GM12878 (cell line): ENCODE data around the gene SLC20A1. TPM values are rescaled to one million over a fixed set of nuclear protein-coding genes. Genes with fewer than 3 reads are reported as not detected.
A peak's percentile ranks its signal among the peaks of the same experiment; 100 is the strongest.

Source experiments
- ATAC-seq: fragments of 200-7000 bp; cut with Tn5 transposase; 3 replicates; pipeline ENCODE4 v1.9.1; 2020; ENCODE audit warnings: mild to moderate bottlenecking, moderate library complexity
- BruUV-seq: library from RNA; stranded (reverse); fragments of 400-500 nt; replicated peaks from 2 replicates; lab custom pipeline; 2021; lab: Mats Ljungman, UMichigan
- CTCF ChIA-PET: fragments of 300-600 bp; sonication (Branson Sonifier 250); formaldehyde crosslinking; extraction: SDS; loops from one replicate; lab custom pipeline; 2021; ENCODE audit warnings: inconsistent platforms; lab: Yijun Ruan, JAX
- POLR2A ChIA-PET: fragments of 350-600 bp; formaldehyde crosslinking; extraction: SDS; loops from one replicate; lab custom pipeline; 2021; ENCODE audit warnings: inconsistent platforms; lab: Charles Lee
- RAD21 ChIA-PET: fragments of 300-600 bp; sonication (Branson Sonifier 250); formaldehyde crosslinking; loops from one replicate; lab custom pipeline; 2023; ENCODE audit warnings: antibody characterized with exemption; ENCODE audit not compliant: unreplicated experiment; lab: Charles Lee
- SMC1A ChIA-PET: fragments of 300-600 bp; sonication (Branson Sonifier 250); formaldehyde crosslinking; loops from one replicate; lab custom pipeline; 2023; ENCODE audit not compliant: unreplicated experiment, uncharacterized antibody; lab: Charles Lee
- DNase-seq: peaks from one replicate; pipeline ENCODE4 v3.0.0-alpha.2; 2011; ENCODE audit warnings: low read depth, low spot score
- FAIRE-seq: peaks from 3 replicates; lab custom pipeline; 2011; peaks lifted over from hg19 to GRCh38; lab: Jason Lieb, UNC
- H2AFZ ChIP-seq: 2 replicates; pipeline ENCODE4 v1.6.0; 2011; ENCODE audit warnings: low read depth, low read length, control low read depth; ENCODE audit not compliant: control insufficient read depth
- H3K27ac ChIP-seq: 2 replicates; pipeline ENCODE4 v1.5.1; 2011; ENCODE audit warnings: control low read depth; ENCODE audit not compliant: control insufficient read depth, insufficient read depth
- H3K27me3 ChIP-seq, 2 experiments: replicated peaks in 1 of 2; 2 replicates each; pipeline versions ENCODE4 v1.6.0 to v1.6.1; 2011; ENCODE audit warnings: low read length in 1 of 2; ENCODE audit not compliant: control insufficient read depth in 2 of 2, insufficient read depth in 2 of 2
- H3K36me3 ChIP-seq, 2 experiments: 2 replicates each; pipeline ENCODE4 v1.5.1; 2011; ENCODE audit warnings: low read length in 1 of 2; ENCODE audit not compliant: control insufficient read depth in 2 of 2, insufficient read depth in 2 of 2
- H3K4me1 ChIP-seq: 2 replicates; pipeline ENCODE4 v1.6.1; 2011; ENCODE audit warnings: mild to moderate bottlenecking, low read length, moderate library complexity, mixed read lengths; ENCODE audit not compliant: control insufficient read depth, insufficient read depth
- H3K4me2 ChIP-seq: 2 replicates; pipeline ENCODE4 v1.6.0; 2011; ENCODE audit warnings: control low read depth; ENCODE audit not compliant: control insufficient read depth, insufficient read depth
- H3K4me3 ChIP-seq: fragments of 200-600 bp; sonication (generic); 2 replicates; pipeline ENCODE4 v1.5.1; 2016
- H3K79me2 ChIP-seq: 2 replicates; pipeline ENCODE4 v1.6.0; 2011; ENCODE audit warnings: low read length; ENCODE audit not compliant: control insufficient read depth, insufficient read depth
- H3K9ac ChIP-seq: 2 replicates; pipeline ENCODE4 v1.8.0; 2011; ENCODE audit warnings: low read length, control low read depth, mixed read lengths; ENCODE audit not compliant: control insufficient read depth, insufficient read depth
- H3K9me3 ChIP-seq: replicated peaks from 3 replicates; pipeline ENCODE4 v1.5.1; 2011; ENCODE audit warnings: mild to moderate bottlenecking, low read length; ENCODE audit not compliant: control insufficient read depth, insufficient read depth
- H4K20me1 ChIP-seq: 2 replicates; pipeline ENCODE4 v1.6.0; 2011; ENCODE audit not compliant: control insufficient read depth, insufficient read depth
- BCL11A ChIP-seq: IDR thresholded peaks from 2 replicates; pipeline ENCODE4 v1.6.1; 2011; ENCODE audit warnings: low read depth, low read length
- CEBPB ChIP-seq, 2 experiments: fragments of 150-350 bp in 1 of 2; IDR thresholded peaks; 2 replicates each; pipeline ENCODE4 v1.6.1; 2012 to 2014; ENCODE audit warnings: low read depth in 2 of 2, low read length in 2 of 2, borderline replicate concordance in 1 of 2, inconsistent platforms in 1 of 2
- FOXM1 ChIP-seq: IDR thresholded peaks from 2 replicates; pipeline ENCODE4 v1.6.1; 2012; ENCODE audit warnings: low read depth, mild to moderate bottlenecking, inconsistent platforms, low read length, moderate library complexity
- IRF3 ChIP-seq: fragments of 450-650 bp; IDR thresholded peaks from 2 replicates; pipeline ENCODE4 v1.6.1; 2014; ENCODE audit warnings: mild to moderate bottlenecking
- MAX ChIP-seq: IDR thresholded peaks from 2 replicates; pipeline ENCODE4 v1.6.1; 2012; ENCODE audit warnings: low read depth, low read length, improper control_type of control experiment
- NRF1 ChIP-seq: conservative IDR thresholded peaks from 2 replicates; pipeline ENCODE4 v1.6.1; 2011; ENCODE audit warnings: mild to moderate bottlenecking, low read depth, low read length, improper control_type of control experiment
- RAD21 ChIP-seq: IDR thresholded peaks from 2 replicates; pipeline ENCODE4 v1.6.1; 2011; ENCODE audit warnings: mild to moderate bottlenecking, low read depth, low read length, moderate library complexity; ENCODE audit not compliant: insufficient read depth
- SMAD5 ChIP-seq: IDR thresholded peaks from 2 replicates; pipeline ENCODE4 v1.6.1; 2016; ENCODE audit warnings: antibody characterized with exemption, low read depth
- SMC3 ChIP-seq: IDR thresholded peaks from 2 replicates; pipeline ENCODE4 v1.6.1; 2011; ENCODE audit warnings: low read length, improper control_type of control experiment, borderline replicate concordance
- WRNIP1 ChIP-seq: IDR thresholded peaks from 2 replicates; pipeline ENCODE4 v1.6.1; 2011; ENCODE audit warnings: low read depth, low read length, improper control_type of control experiment, borderline replicate concordance
- WGBS: methylation state at CpG from one replicate; pipeline ENCODE4 v1.1.6; 2016; ENCODE audit warnings: low lambda C conversion rate; ENCODE audit not compliant: insufficient replicate concordance, insufficient coverage; ENCODE audit errors: missing lambda C conversion rate; 5-methylcytosine and 5-hydroxymethylcytosine counted together
- in situ Hi-C: fragments of 300-500 bp; cut with MboI; formaldehyde crosslinking; loops from 9 replicates; pipeline ENCODE4 v1.14.3; 2018; ENCODE audit warnings: mixed read lengths
- intact Hi-C: fragments of 100-400 bp; cut with micrococcal nuclease; formaldehyde crosslinking; loops from one replicate; pipeline ENCODE4 v1.14.2; 2022; ENCODE audit not compliant: unreplicated experiment
- polyA plus RNA-seq, 11 experiments: library from polyadenylated mRNA; depleted of rRNA in 4 of 11; unstranded in 6 of 11; stranded (reverse) in 5 of 11; fragments of >200 nt; fragmentation: Nextera tagmentation in 4 of 11; fragmentation: Illumina TruSeq in 1 of 11; extraction: Ambion mirVana in 4 of 11; extraction: Trizol in 1 of 11; gene quantifications; 1 replicate in 1 of 11; 2 replicates in 10 of 11; pipeline versions ENCODE4 v1.2.1 to v1.2.3, GENCODE V29; 2011 to 2016; ENCODE audit warnings: inconsistent platforms in 2 of 11, missing spikeins in 2 of 11, low read depth in 1 of 11
- total RNA-seq, 4 experiments: library from RNA; depleted of rRNA in 3 of 4; stranded (reverse); fragments of >200 nt in 3 of 4; fragmentation: Illumina TruSeq in 1 of 4; extraction: Trizol in 1 of 4; gene quantifications; 2 replicates each; pipeline versions ENCODE4 v1.2.1 to v1.2.3, GENCODE V29; 2013 to 2021

Gene SLC20A1
- total and polyA plus RNA-seq, 10 of the 15 experiments (the other 5 are each of a cell fraction or from before 2014, with no cell fraction given) = 21.2 to 59.1 (median 43.2) TPM

- Histone ChIP-seq H3K4me3 (no peak overlapping the region; the same call in 1 of the 2 replicates), H3K36me3 (no peaks in the 10 kb centered on the region), H3K9me3 (no peaks in the 10 kb centered on the region), H2AFZ (peak overlapping the region; percentile 47; the same call in 1 of the 2 replicates), H3K4me2 (peak overlapping the region; percentile 71; the same call in 1 of the 2 replicates), H3K27me3 (no peaks in the 10 kb centered on the region), H3K9ac (no peak overlapping the region), H4K20me1 (no peaks in the 10 kb centered on the region), H3K27ac (peak overlapping the region; percentile 94), H3K4me1 (peaks cover 59% of the 10 kb centered on the region), H3K79me2 (no peaks in the 10 kb centered on the region)
- POLR2A ChIA-PET = interaction anchor here (1.2 to 8.2 kb wide), 4 partner anchors 13 to 120 kb away, joined by 3 to 74 read pairs (median 51); partner anchors contain the start of gene SLC20A1
- CTCF ChIA-PET = interaction anchor here (0.7 to 6.9 kb wide), 7 partner anchors 7 to 105 kb away, joined by 3 to 102 read pairs (median 41); partner anchors contain the start of gene SLC20A1
- FAIRE-seq (no peak), ATAC-seq (peak; percentile 37), DNase-seq (no peak)
- BruUV-seq = no TSS peak
- 5% methylated on average over 4 of the region's 4 CpGs for WGBS
- SMC1A ChIA-PET = interaction anchor here (1.0 to 11.5 kb wide), 8 partner anchors 11 to 90 kb away, joined by 3 to 271 read pairs (median 4); no protein-coding TSS in a partner anchor
- in situ Hi-C loops (no loop called here), intact Hi-C loops (loop anchor here (5.0 to 10.0 kb wide), 2 partner anchors 58 to 651 kb away; partner anchors contain the start of genes SLC20A1 and TMEM87B)
- TF ChIP-seq IRF3 (no peak), FOXM1 (peak; percentile 7; the same call in 1 of the 2 replicates)
- RAD21 ChIA-PET = interaction anchor here (1.0 to 6.7 kb wide), 7 partner anchors 14 to 105 kb away, joined by 4 to 145 read pairs (median 6); partner anchors contain the start of gene SLC20A1
These were observed 59.8 kb downstream of the SLC20A1 start for GRCh38 chr2:112705575-112705974.

GRCh38 chr2:112706170-112706664, 60.5 kb downstream of the SLC20A1 start:
- Histone ChIP-seq H3K4me1 (peaks cover 53% of the 10 kb centered on the region), H2AFZ (peak overlapping the region; percentile 47), H3K4me2 (peak overlapping the region; percentile 71), H3K79me2 (no peaks in the 10 kb centered on the region), H3K9ac (peak overlapping the region; percentile 42; the same call in 1 of the 2 replicates), H3K4me3 (no peak overlapping the region; the same call in 1 of the 2 replicates), H3K27ac (peak overlapping the region; percentile 94), H4K20me1 (no peaks in the 10 kb centered on the region), H3K27me3 (no peaks in the 10 kb centered on the region), H3K36me3 (no peaks in the 10 kb centered on the region), H3K9me3 (no peaks in the 10 kb centered on the region)
- FAIRE-seq (peak; percentile 7), DNase-seq (peak; percentile 64), ATAC-seq (peak; percentile 63)
- ChIA-PET POLR2A (interaction anchor here (0.6 to 8.2 kb wide), 7 partner anchors 7 to 123 kb away, joined by 3 to 74 read pairs (median 44); partner anchors contain the start of gene SLC20A1), CTCF (interaction anchor here (0.7 to 6.9 kb wide), 10 partner anchors 7 to 236 kb away, joined by 3 to 102 read pairs (median 20); partner anchors contain the start of gene SLC20A1), RAD21 (interaction anchor here (1.0 to 6.7 kb wide), 11 partner anchors 7 to 122 kb away, joined by 3 to 145 read pairs (median 4); partner anchors contain the start of genes CHCHD5 and SLC20A1), SMC1A (interaction anchor here (1.1 to 11.5 kb wide), 12 partner anchors 12 to 122 kb away, joined by 3 to 271 read pairs (median 7); partner anchors contain the start of genes CHCHD5 and SLC20A1)
- intact Hi-C loops (loop anchor here (5.0 to 10.0 kb wide), 2 partner anchors 59 to 651 kb away; partner anchors contain the start of genes SLC20A1 and TMEM87B), in situ Hi-C loops (no loop called here)
- BruUV-seq = no TSS peak
- 0% methylated on average over 5 of the region's 5 CpGs for WGBS
- TF ChIP-seq BCL11A = peak; percentile 25; the same call in 1 of the 2 replicates
- TF ChIP-seq SMC3 = no peak
- TF ChIP-seq NRF1 = no peak
- TF ChIP-seq WRNIP1 = no peak
- TF ChIP-seq MAX = 0 out of 2 replicates have a peak, but pooled peaks have one; percentile 29
- TF ChIP-seq CEBPB (IDR thresholded peaks at IDR 0.05; ENCODE audit: borderline replicate concordance in 1 of 2, low read depth in 2 of 2, low read length in 2 of 2) = no peak
- TF ChIP-seq RAD21 = no peak
- 0 out of 2 replicates have a peak, but pooled peaks have one; percentile 42 for TF ChIP-seq SMAD5
